ENCODE results near the gene MACO1. TPM values are rescaled to one million over a fixed set of nuclear protein-coding genes. Genes with fewer than 3 reads are reported as not detected.

Gene MACO1
- total RNA-seq, 1 donor from 2014 or later: 85.4 TPM

- no peak for TF ChIP-seq CTCF (IDR thresholded peaks at IDR 0.05; ENCODE audit: partially characterized antibody, unreplicated experiment)
- Mint-ChIP-seq H3K27ac (ENCODE audit: unreplicated experiment) (no peak overlapping the region), H3K4me1 (ENCODE audit: low read depth, unreplicated experiment) (peaks cover 31% of the 10 kb centered on the region), H3K27me3 (ENCODE audit: unreplicated experiment) (peaks cover 3% of the 10 kb centered on the region), H3K4me3 (ENCODE audit: unreplicated experiment) (no peak overlapping the region), H3K9me3 (ENCODE audit: unreplicated experiment) (peaks cover 10% of the 10 kb centered on the region), H3K36me3 (ENCODE audit: unreplicated experiment) (no peaks in the 10 kb centered on the region)
- DNase-seq: no peak
Observed at GRCh38 chr1:25500694-25501093, 70.0 kb downstream of the MACO1 start.

DNA sequence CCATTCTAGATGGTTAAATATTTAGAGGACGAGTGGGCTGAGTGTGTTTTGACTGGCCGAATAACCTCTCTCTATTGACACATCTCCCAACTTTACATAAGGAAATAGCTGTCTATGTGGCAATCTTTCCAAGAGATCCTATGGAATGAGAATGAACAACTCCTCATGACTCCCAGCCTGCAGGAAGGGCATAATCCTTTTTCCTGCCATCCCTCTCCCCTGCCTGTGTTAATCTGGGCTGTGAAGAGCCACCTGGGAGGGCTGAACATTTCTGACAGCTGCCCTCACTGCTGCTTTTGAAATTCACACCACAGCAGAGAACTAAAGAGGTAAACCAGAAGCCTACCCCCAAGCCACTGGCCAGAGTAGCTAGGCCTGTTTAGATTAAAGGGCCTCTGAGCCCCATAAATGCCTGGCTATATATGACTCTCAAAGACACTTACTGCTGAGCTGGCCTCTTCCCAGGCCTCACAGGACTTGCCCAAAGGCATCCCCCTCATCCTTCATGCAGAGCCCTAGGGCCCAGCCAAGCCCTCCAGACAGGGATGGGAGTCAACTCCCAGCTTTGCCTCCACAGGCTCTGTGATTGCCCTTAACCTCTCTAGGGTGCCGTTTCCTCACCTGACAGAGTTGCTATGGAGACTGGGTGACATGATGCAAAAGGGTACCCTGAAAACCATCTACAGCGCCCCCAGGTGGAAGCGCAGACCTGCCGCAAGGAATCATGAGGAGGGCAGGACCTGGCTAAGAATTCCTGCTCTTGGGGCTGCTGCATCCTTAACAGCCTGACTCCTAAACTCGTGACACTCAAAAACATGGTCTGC, 70.8 kb downstream of the MACO1 start:
- Mint-ChIP-seq H3K27me3 (ENCODE audit: unreplicated experiment) (peaks cover 8% of the 10 kb centered on the region), H3K4me1 (ENCODE audit: low read depth, unreplicated experiment) (peaks cover 39% of the 10 kb centered on the region), H3K4me3 (ENCODE audit: unreplicated experiment) (peak overlapping the region; percentile 12), H3K9me3 (ENCODE audit: unreplicated experiment) (peaks cover 9% of the 10 kb centered on the region), H3K36me3 (ENCODE audit: unreplicated experiment) (peaks cover 6% of the 10 kb centered on the region), H3K27ac (ENCODE audit: unreplicated experiment) (peak overlapping the region; percentile 8)
- DNase-seq: peak; percentile 54
- TF ChIP-seq CTCF (IDR thresholded peaks at IDR 0.05; ENCODE audit: partially characterized antibody, unreplicated experiment): peak; percentile 27

- no peak overlapping the region for H3K4me3 Mint-ChIP-seq (ENCODE audit: unreplicated experiment)
- no peak for DNase-seq
- peaks cover 6% of the 10 kb centered on the region for H3K9me3 Mint-ChIP-seq (ENCODE audit: unreplicated experiment)
- H3K27me3 Mint-ChIP-seq (ENCODE audit: unreplicated experiment): peaks cover 8% of the 10 kb centered on the region
- H3K4me1 Mint-ChIP-seq (ENCODE audit: low read depth, unreplicated experiment): peaks cover 39% of the 10 kb centered on the region
- H3K36me3 Mint-ChIP-seq (ENCODE audit: unreplicated experiment): peaks cover 6% of the 10 kb centered on the region
- no peak overlapping the region for H3K27ac Mint-ChIP-seq (ENCODE audit: unreplicated experiment)
- no peak for TF ChIP-seq CTCF (IDR thresholded peaks at IDR 0.05; ENCODE audit: partially characterized antibody, unreplicated experiment)
Observed at GRCh38 chr1:25502957-25503356, 72.3 kb downstream of the MACO1 start.

- no peak overlapping the region for H3K4me3 Mint-ChIP-seq (ENCODE audit: unreplicated experiment)
- peaks cover 8% of the 10 kb centered on the region for H3K27me3 Mint-ChIP-seq (ENCODE audit: unreplicated experiment)
- peak overlapping the region; percentile 48 for H3K27ac Mint-ChIP-seq (ENCODE audit: unreplicated experiment)
Observed at GRCh38 chr1:25503551-25504426, 73.1 kb downstream of the MACO1 start.

More at GRCh38 chr1:25503551-25504426, 73.1 kb downstream of the MACO1 start:
- TF ChIP-seq CTCF (IDR thresholded peaks at IDR 0.05; ENCODE audit: partially characterized antibody, unreplicated experiment): no peak
- peak; percentile 54 for DNase-seq
- peaks cover 6% of the 10 kb centered on the region for H3K9me3 Mint-ChIP-seq (ENCODE audit: unreplicated experiment)
- peaks cover 6% of the 10 kb centered on the region for H3K36me3 Mint-ChIP-seq (ENCODE audit: unreplicated experiment)
- H3K4me1 Mint-ChIP-seq (ENCODE audit: low read depth, unreplicated experiment): peaks cover 39% of the 10 kb centered on the region
